ENCODE measurements around the gene NTM.

NTM gene

DNA sequence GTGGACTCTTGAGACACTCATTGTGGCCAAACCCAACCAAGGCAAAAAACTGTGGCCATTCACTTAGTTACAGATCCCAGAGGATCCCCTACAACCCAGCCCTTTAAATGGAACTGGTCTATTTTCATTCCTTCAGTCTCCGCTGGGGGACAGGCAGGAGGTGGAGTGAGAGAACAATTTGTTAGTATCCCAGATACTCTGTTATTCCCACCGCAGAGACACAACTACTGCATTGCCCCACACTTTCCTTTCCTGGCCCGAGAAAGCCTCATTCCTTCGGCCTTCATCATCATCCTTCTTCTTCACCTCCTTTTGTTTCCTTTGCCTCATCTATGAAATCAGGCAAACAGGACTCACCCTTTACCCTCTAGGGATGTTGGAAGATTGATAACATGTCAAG lies 191.1 kb downstream of the NTM start:
- Histone ChIP-seq H3K4me1 (ENCODE audit: control insufficient read depth, insufficient read depth, low read length) (peaks cover 5% of the 10 kb centered on the region), H3K9ac (ENCODE audit: low read length) (no peak overlapping the region), H3K27me3 (replicated peaks; ENCODE audit: control insufficient read depth, insufficient read depth, low read length) (peaks cover 11% of the 10 kb centered on the region), H3K36me3 (ENCODE audit: control insufficient read depth, insufficient read depth, low read length, severe bottlenecking) (no peaks in the 10 kb centered on the region), H3K9me3 (ENCODE audit: control insufficient read depth, low read length) (no peaks in the 10 kb centered on the region), H3K4me3 (ENCODE audit: low read length) (no peak overlapping the region)
- no peak for DNase-seq (ENCODE audit: low read depth)

- H3K9ac ChIP-seq (ENCODE audit: low read length) = no peak overlapping the region
These were observed 191.6 kb downstream of the NTM start for GRCh38 chr11:131561972-131562371.

GRCh38 chr11:131568318-131568717 lies 197.9 kb downstream of the NTM start:
- H3K4me1 ChIP-seq (ENCODE audit: control insufficient read depth, insufficient read depth, low read length) = no peaks in the 10 kb centered on the region
- H3K9me3 ChIP-seq (ENCODE audit: control insufficient read depth, low read length) = no peaks in the 10 kb centered on the region
- no peak overlapping the region for H3K4me3 ChIP-seq (ENCODE audit: low read length)
- DNase-seq (ENCODE audit: low read depth) = no peak
- H3K9ac ChIP-seq (ENCODE audit: low read length) = no peak overlapping the region
- H3K36me3 ChIP-seq (ENCODE audit: control insufficient read depth, insufficient read depth, low read length, severe bottlenecking) = no peaks in the 10 kb centered on the region
- H3K27me3 ChIP-seq (replicated peaks; ENCODE audit: control insufficient read depth, insufficient read depth, low read length) = peaks cover 29% of the 10 kb centered on the region

More at GRCh38 chr11:131561972-131562371, 191.6 kb downstream of the NTM start:
- Histone ChIP-seq H3K9me3 (ENCODE audit: control insufficient read depth, low read length) (no peaks in the 10 kb centered on the region), H3K36me3 (ENCODE audit: control insufficient read depth, insufficient read depth, low read length, severe bottlenecking) (no peaks in the 10 kb centered on the region), H3K4me3 (ENCODE audit: low read length) (no peak overlapping the region), H3K27me3 (replicated peaks; ENCODE audit: control insufficient read depth, insufficient read depth, low read length) (peaks cover 12% of the 10 kb centered on the region), H3K4me1 (ENCODE audit: control insufficient read depth, insufficient read depth, low read length) (peaks cover 5% of the 10 kb centered on the region)
- no peak for DNase-seq (ENCODE audit: low read depth)

GRCh38 chr11:131571571-131571970 lies 201.2 kb downstream of the NTM start:
- Histone ChIP-seq H3K4me3 (ENCODE audit: low read length) (no peak overlapping the region), H3K4me1 (ENCODE audit: control insufficient read depth, insufficient read depth, low read length) (no peaks in the 10 kb centered on the region), H3K36me3 (ENCODE audit: control insufficient read depth, insufficient read depth, low read length, severe bottlenecking) (no peaks in the 10 kb centered on the region), H3K9ac (ENCODE audit: low read length) (no peak overlapping the region), H3K9me3 (ENCODE audit: control insufficient read depth, low read length) (no peaks in the 10 kb centered on the region), H3K27me3 (replicated peaks; ENCODE audit: control insufficient read depth, insufficient read depth, low read length) (peaks cover 40% of the 10 kb centered on the region)
- DNase-seq (ENCODE audit: low read depth) = no peak

GRCh38 chr11:131572423-131572822 lies 202.0 kb downstream of the NTM start:
- Histone ChIP-seq H3K4me3 (ENCODE audit: low read length) (no peak overlapping the region), H3K27me3 (replicated peaks; ENCODE audit: control insufficient read depth, insufficient read depth, low read length) (peaks cover 47% of the 10 kb centered on the region), H3K9ac (ENCODE audit: low read length) (no peak overlapping the region), H3K36me3 (ENCODE audit: control insufficient read depth, insufficient read depth, low read length, severe bottlenecking) (no peaks in the 10 kb centered on the region), H3K9me3 (ENCODE audit: control insufficient read depth, low read length) (no peaks in the 10 kb centered on the region), H3K4me1 (ENCODE audit: control insufficient read depth, insufficient read depth, low read length) (no peaks in the 10 kb centered on the region)
- no peak for DNase-seq (ENCODE audit: low read depth)

GRCh38 chr11:131579932-131580387 lies 209.5 kb downstream of the NTM start:
- Histone ChIP-seq H3K9me3 (ENCODE audit: control insufficient read depth, low read length) (no peaks in the 10 kb centered on the region), H3K36me3 (ENCODE audit: control insufficient read depth, insufficient read depth, low read length, severe bottlenecking) (no peaks in the 10 kb centered on the region), H3K9ac (ENCODE audit: low read length) (no peak overlapping the region), H3K4me1 (ENCODE audit: control insufficient read depth, insufficient read depth, low read length) (no peaks in the 10 kb centered on the region), H3K4me3 (ENCODE audit: low read length) (no peak overlapping the region), H3K27me3 (replicated peaks; ENCODE audit: control insufficient read depth, insufficient read depth, low read length) (peaks cover 36% of the 10 kb centered on the region)
- peak; percentile 66 for DNase-seq (ENCODE audit: low read depth)

- Histone ChIP-seq H3K9ac (ENCODE audit: low read length) (no peak overlapping the region), H3K9me3 (ENCODE audit: control insufficient read depth, low read length) (no peaks in the 10 kb centered on the region), H3K4me1 (ENCODE audit: control insufficient read depth, insufficient read depth, low read length) (no peaks in the 10 kb centered on the region), H3K36me3 (ENCODE audit: control insufficient read depth, insufficient read depth, low read length, severe bottlenecking) (no peaks in the 10 kb centered on the region), H3K27me3 (replicated peaks; ENCODE audit: control insufficient read depth, insufficient read depth, low read length) (peaks cover 40% of the 10 kb centered on the region), H3K4me3 (ENCODE audit: low read length) (no peak overlapping the region)
- DNase-seq (ENCODE audit: low read depth) = peak; percentile 25
These were observed 210.1 kb downstream of the NTM start for GRCh38 chr11:131580476-131580875.

- Histone ChIP-seq H3K9ac (ENCODE audit: low read length) (no peak overlapping the region), H3K36me3 (ENCODE audit: control insufficient read depth, insufficient read depth, low read length, severe bottlenecking) (no peaks in the 10 kb centered on the region), H3K4me3 (ENCODE audit: low read length) (no peak overlapping the region), H3K9me3 (ENCODE audit: control insufficient read depth, low read length) (no peaks in the 10 kb centered on the region), H3K27me3 (replicated peaks; ENCODE audit: control insufficient read depth, insufficient read depth, low read length) (peaks cover 38% of the 10 kb centered on the region), H3K4me1 (ENCODE audit: control insufficient read depth, insufficient read depth, low read length) (no peaks in the 10 kb centered on the region)
- DNase-seq (ENCODE audit: low read depth) = no peak
These were observed 210.6 kb downstream of the NTM start for GRCh38 chr11:131581046-131581445.

DNA sequence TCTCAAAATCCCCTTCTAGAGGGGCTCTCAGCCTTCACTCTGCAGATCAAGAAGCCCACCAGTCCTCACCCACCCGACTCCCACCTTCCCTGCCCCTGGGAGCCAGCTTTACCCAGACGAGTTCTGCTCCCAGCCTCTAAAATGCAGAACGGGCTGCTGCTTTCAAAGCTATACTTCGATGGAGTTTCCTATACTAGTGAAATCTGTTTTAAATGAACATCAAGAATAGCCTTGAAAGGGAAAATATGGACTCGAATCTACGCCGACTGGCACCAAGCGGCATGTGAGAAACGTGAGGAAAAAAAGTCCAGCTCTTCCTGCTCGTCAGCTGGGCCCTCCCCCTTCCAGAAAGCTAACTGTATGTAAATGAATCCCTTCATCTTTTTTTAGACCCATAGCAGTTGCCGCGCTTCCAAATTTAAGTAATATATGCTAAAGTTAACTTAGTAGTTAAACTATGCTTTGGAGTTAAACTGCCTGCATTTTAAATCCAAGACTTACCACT lies 211.7 kb downstream of the NTM start:
- peaks cover 27% of the 10 kb centered on the region for H3K27me3 ChIP-seq (replicated peaks; ENCODE audit: control insufficient read depth, insufficient read depth, low read length)
- H3K4me3 ChIP-seq (ENCODE audit: low read length) = no peak overlapping the region
- no peaks in the 10 kb centered on the region for H3K4me1 ChIP-seq (ENCODE audit: control insufficient read depth, insufficient read depth, low read length)
- H3K9me3 ChIP-seq (ENCODE audit: control insufficient read depth, low read length) = peaks cover 5% of the 10 kb centered on the region
- H3K36me3 ChIP-seq (ENCODE audit: control insufficient read depth, insufficient read depth, low read length, severe bottlenecking) = no peaks in the 10 kb centered on the region
- no peak for DNase-seq (ENCODE audit: low read depth)
- H3K9ac ChIP-seq (ENCODE audit: low read length) = no peak overlapping the region

DNA sequence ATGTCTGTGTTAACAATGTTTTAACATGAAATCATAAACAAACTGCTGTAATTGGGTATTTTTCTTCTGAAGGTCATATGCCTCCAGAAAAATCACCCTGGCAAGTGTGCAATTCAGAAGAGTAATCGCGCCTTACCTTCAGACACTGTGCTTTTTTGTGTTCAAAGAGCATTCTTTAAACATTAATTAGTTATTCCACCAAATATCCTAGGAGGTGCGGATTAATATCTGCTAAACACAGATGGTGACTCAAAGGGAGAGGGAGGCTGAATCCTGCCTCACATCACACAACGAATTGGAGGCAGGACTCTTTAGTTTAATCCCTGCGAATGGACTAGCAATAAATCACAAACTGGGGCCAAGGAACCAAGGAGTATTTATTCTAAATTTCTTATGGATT lies 213.0 kb downstream of the NTM start:
- Histone ChIP-seq H3K9ac (ENCODE audit: low read length) (no peak overlapping the region), H3K4me3 (ENCODE audit: low read length) (no peak overlapping the region), H3K4me1 (ENCODE audit: control insufficient read depth, insufficient read depth, low read length) (no peaks in the 10 kb centered on the region), H3K9me3 (ENCODE audit: control insufficient read depth, low read length) (peaks cover 11% of the 10 kb centered on the region), H3K36me3 (ENCODE audit: control insufficient read depth, insufficient read depth, low read length, severe bottlenecking) (no peaks in the 10 kb centered on the region), H3K27me3 (replicated peaks; ENCODE audit: control insufficient read depth, insufficient read depth, low read length) (peaks cover 26% of the 10 kb centered on the region)
- DNase-seq (ENCODE audit: low read depth) = no peak

GRCh38 chr11:131583938-131584337 lies 213.5 kb downstream of the NTM start:
- no peaks in the 10 kb centered on the region for H3K4me1 ChIP-seq (ENCODE audit: control insufficient read depth, insufficient read depth, low read length)
- peaks cover 31% of the 10 kb centered on the region for H3K27me3 ChIP-seq (replicated peaks; ENCODE audit: control insufficient read depth, insufficient read depth, low read length)
- H3K36me3 ChIP-seq (ENCODE audit: control insufficient read depth, insufficient read depth, low read length, severe bottlenecking) = no peaks in the 10 kb centered on the region

More at GRCh38 chr11:131583938-131584337, 213.5 kb downstream of the NTM start:
- Histone ChIP-seq H3K9ac (ENCODE audit: low read length) (no peak overlapping the region), H3K4me3 (ENCODE audit: low read length) (no peak overlapping the region), H3K9me3 (ENCODE audit: control insufficient read depth, low read length) (peaks cover 11% of the 10 kb centered on the region)
- DNase-seq (ENCODE audit: low read depth) = no peak

Data from adipocyte (in vitro differentiated cells).